GM23248 (cell line): ENCODE results near the gene AAK1. TPM values are rescaled to one million over a fixed set of nuclear protein-coding genes. Genes with fewer than 3 reads are reported as not detected.

Experiments used
- DNase-seq: peaks from one replicate; pipeline ENCODE4 v3.0.0-alpha.2; 2015
- H2AFZ ChIP-seq: fragments of 200-600 bp; sonication (generic); 2 replicates; pipeline ENCODE4 v1.6.1; 2016; ENCODE audit warnings: antibody characterized with exemption
- H3F3A ChIP-seq: fragments of 200-600 bp; sonication (generic); 2 replicates; pipeline ENCODE4 v1.6.1; 2016; ENCODE audit warnings: mild to moderate bottlenecking, antibody characterized with exemption, mixed run types; ENCODE audit not compliant: insufficient read depth
- H3K27ac ChIP-seq: fragments of 200-600 bp; sonication (generic); 2 replicates; pipeline ENCODE4 v1.5.1; 2016; ENCODE audit warnings: mild to moderate bottlenecking
- H3K27me3 ChIP-seq: fragments of 200-600 bp; sonication (generic); replicated peaks from 2 replicates; pipeline ENCODE4 v1.6.1; 2016; ENCODE audit warnings: mild to moderate bottlenecking; ENCODE audit not compliant: insufficient read depth
- H3K36me3 ChIP-seq: fragments of 200-600 bp; sonication (generic); 2 replicates; pipeline ENCODE4 v1.6.1; 2016; ENCODE audit warnings: low read depth, mild to moderate bottlenecking
- H3K4me1 ChIP-seq: fragments of 200-600 bp; sonication (generic); 2 replicates; pipeline ENCODE4 v1.6.1; 2016; ENCODE audit warnings: mild to moderate bottlenecking; ENCODE audit not compliant: insufficient read depth
- H3K4me2 ChIP-seq: fragments of 200-600 bp; sonication (generic); one replicate; pipeline ENCODE4 v1.6.1; 2016; ENCODE audit warnings: mild to moderate bottlenecking; ENCODE audit not compliant: unreplicated experiment
- H3K4me3 ChIP-seq: fragments of 200-600 bp; sonication (generic); 2 replicates; pipeline ENCODE4 v1.5.1; 2016; ENCODE audit warnings: mild to moderate bottlenecking
- H3K79me2 ChIP-seq: fragments of 200-600 bp; sonication (generic); 2 replicates; pipeline ENCODE4 v1.6.1; 2016; ENCODE audit warnings: mild to moderate bottlenecking; ENCODE audit not compliant: insufficient read depth
- H3K9ac ChIP-seq: fragments of 200-600 bp; sonication (generic); 2 replicates; pipeline ENCODE4 v1.6.1; 2016; ENCODE audit warnings: mild to moderate bottlenecking
- H3K9me2 ChIP-seq: fragments of 200-600 bp; sonication (generic); 2 replicates; pipeline ENCODE4 v1.6.1; 2016; ENCODE audit warnings: mixed run types, mild to moderate bottlenecking, moderate library complexity; ENCODE audit not compliant: insufficient read depth
- H3K9me3 ChIP-seq: fragments of 200-600 bp; sonication (generic); one replicate; pipeline ENCODE4 v1.6.1; 2017; ENCODE audit warnings: low read depth
- H4K20me1 ChIP-seq: fragments of 200-600 bp; sonication (generic); 2 replicates; pipeline ENCODE4 v1.6.0; 2016; ENCODE audit not compliant: insufficient read depth
- EZH2 ChIP-seq: fragments of 200-600 bp; sonication (generic); IDR thresholded peaks from 2 replicates; pipeline ENCODE4 v1.6.1; 2018; ENCODE audit warnings: antibody characterized with exemption, mild to moderate bottlenecking; ENCODE audit not compliant: insufficient read depth, poor library complexity, severe bottlenecking
- EZH2phosphoT487 ChIP-seq: fragments of 200-600 bp; sonication (generic); IDR thresholded peaks from 2 replicates; pipeline ENCODE4 v1.6.1; 2018; ENCODE audit warnings: antibody characterized with exemption, moderate library complexity, mild to moderate bottlenecking, low read depth; ENCODE audit not compliant: insufficient read depth
- WGBS, 2 experiments: methylation state at CpG; one replicate each; pipeline ENCODE4 v1.1.6; 2015 to 2017; ENCODE audit warnings: low lambda C conversion rate in 2 of 2, low coverage in 1 of 2; ENCODE audit errors: missing lambda C conversion rate in 2 of 2; 5-methylcytosine and 5-hydroxymethylcytosine counted together
- in situ Hi-C: fragments of 300-500 bp; cut with MboI; formaldehyde crosslinking; loops from 2 replicates; pipeline ENCODE4 v1.15.0; 2020
- polyA plus RNA-seq: library from polyadenylated mRNA; unstranded; fragments of >200 nt; fragmentation: Nextera tagmentation; extraction: Ambion mirVana; gene quantifications from 2 replicates; pipeline ENCODE4 v1.2.1, GENCODE V29; 2016
- total RNA-seq: library from RNA; depleted of rRNA; stranded (reverse); fragments of >200 nt; shearing (Covaris generic); gene quantifications from 2 replicates; pipeline ENCODE4 v1.2.3, GENCODE V29; 2014

The AAK1 gene
- total and polyA plus RNA-seq, 2 experiments from 2014 or later, result 41.2 to 50.7 TPM

- H2AFZ ChIP-seq, result no peak overlapping the region
- H3K9me3 ChIP-seq, result no peaks in the 10 kb centered on the region
- H3K4me2 ChIP-seq, result no peak overlapping the region
- peaks cover 100% of the 10 kb centered on the region for H3K79me2 ChIP-seq
- no peaks in the 10 kb centered on the region for H3K36me3 ChIP-seq
- H4K20me1 ChIP-seq, result peaks cover 10% of the 10 kb centered on the region; the same call in 1 of the 2 replicates
- no peaks in the 10 kb centered on the region for H3K27me3 ChIP-seq
- no peak for TF ChIP-seq EZH2phosphoT487
- no peak for TF ChIP-seq EZH2
- H3K4me3 ChIP-seq, result no peak overlapping the region
- no peaks in the 10 kb centered on the region for H3K9me2 ChIP-seq
- in situ Hi-C loops, result no loop called here
- H3K4me1 ChIP-seq, result peaks cover 17% of the 10 kb centered on the region
- H3F3A ChIP-seq, result peaks cover 25% of the 10 kb centered on the region; the same call in 1 of the 2 replicates
- no peak overlapping the region for H3K9ac ChIP-seq
- peak; percentile 70 for DNase-seq
- 53% methylated on average over 5 of the region's 5 CpGs for WGBS, 2 experiments
- peak overlapping the region; percentile 44 for H3K27ac ChIP-seq
These were observed 70.9 kb downstream of the AAK1 start for GRCh38 chr2:69572641-69573040.

- no peak overlapping the region for H3K4me2 ChIP-seq
- no peak overlapping the region for H3K9ac ChIP-seq
- TF ChIP-seq EZH2 (no peak), EZH2phosphoT487 (no peak)
- WGBS, 2 experiments, result 50 to 78% methylated on average over 1 of the region's 1 CpG
- peaks cover 10% of the 10 kb centered on the region; the same call in 1 of the 2 replicates for H4K20me1 ChIP-seq
- peaks cover 40% of the 10 kb centered on the region for H3F3A ChIP-seq
- H3K36me3 ChIP-seq, result no peaks in the 10 kb centered on the region
- no peaks in the 10 kb centered on the region for H3K9me2 ChIP-seq
- peaks cover 32% of the 10 kb centered on the region for H3K4me1 ChIP-seq
- H2AFZ ChIP-seq, result no peak overlapping the region
- H3K9me3 ChIP-seq, result no peaks in the 10 kb centered on the region
- no peak overlapping the region for H3K4me3 ChIP-seq
- no peaks in the 10 kb centered on the region for H3K27me3 ChIP-seq
- peaks cover 99% of the 10 kb centered on the region for H3K79me2 ChIP-seq
- no peak for DNase-seq
- in situ Hi-C loops, result no loop called here
- H3K27ac ChIP-seq, result no peak overlapping the region
These were observed 72.3 kb downstream of the AAK1 start for GRCh38 chr2:69571189-69571588.

- Histone ChIP-seq H3K27ac (no peak overlapping the region), H2AFZ (no peak overlapping the region), H3K9me3 (no peaks in the 10 kb centered on the region), H3K4me1 (peaks cover 32% of the 10 kb centered on the region), H3K36me3 (no peaks in the 10 kb centered on the region), H3K9ac (no peak overlapping the region), H3K4me3 (no peak overlapping the region), H4K20me1 (peaks cover 13% of the 10 kb centered on the region; the same call in 1 of the 2 replicates), H3K4me2 (no peak overlapping the region), H3K79me2 (peaks cover 99% of the 10 kb centered on the region), H3F3A (peaks cover 42% of the 10 kb centered on the region), H3K9me2 (no peaks in the 10 kb centered on the region), H3K27me3 (no peaks in the 10 kb centered on the region)
- 70 to 75% methylated on average over 2 of the region's 2 CpGs for WGBS, 2 experiments
- in situ Hi-C loops, result no loop called here
- TF ChIP-seq EZH2phosphoT487, result no peak
- no peak for TF ChIP-seq EZH2
- no peak for DNase-seq
These were observed 73.1 kb downstream of the AAK1 start for GRCh38 chr2:69570474-69570873.

- Histone ChIP-seq H3F3A (peaks cover 49% of the 10 kb centered on the region), H3K4me3 (no peak overlapping the region), H3K36me3 (no peaks in the 10 kb centered on the region), H4K20me1 (peaks cover 11% of the 10 kb centered on the region; the same call in 1 of the 2 replicates), H3K27me3 (no peaks in the 10 kb centered on the region), H3K4me2 (no peak overlapping the region), H3K9ac (no peak overlapping the region), H3K9me2 (no peaks in the 10 kb centered on the region), H3K4me1 (peaks cover 35% of the 10 kb centered on the region), H3K27ac (peak overlapping the region; percentile 21), H3K79me2 (peaks cover 99% of the 10 kb centered on the region), H3K9me3 (no peaks in the 10 kb centered on the region), H2AFZ (no peak overlapping the region)
- 47 to 59% methylated on average over 6 of the region's 6 CpGs for WGBS, 2 experiments
- in situ Hi-C loops, result loop anchor here (5.0 kb wide), 1 partner anchor 144 kb away; no protein-coding TSS in a partner anchor
- TF ChIP-seq EZH2 (no peak), EZH2phosphoT487 (no peak)
- DNase-seq, result peak; percentile 19
These were observed 75.6 kb downstream of the AAK1 start for GRCh38 chr2:69567909-69568300.
